Tibial nerve (tissue), 4 donors: Measurements from ENCODE around the gene BAG1. TPM values are rescaled to one million over a fixed set of nuclear protein-coding genes. Genes with fewer than 3 reads are reported as not detected.

Source experiments
- DNase-seq, 2 donors: peaks; one replicate each; pipeline ENCODE4 v3.0.0-alpha.2; 2019; ENCODE audit warnings: low spot score in 2 of 2
- H3K27ac ChIP-seq, 4 donors: fragments of 200-600 bp; sonication (generic) in 3 of 4; one replicate each; pipeline ENCODE4 v1.5.1; 2017 to 2019; ENCODE audit warnings: mild to moderate bottlenecking in 1 of 4
- H3K27me3 ChIP-seq, 2 donors: fragments of 200-600 bp; sonication (generic) in 1 of 2; one replicate each; pipeline versions ENCODE4 v1.5.1 to v1.6.0; 2017 to 2019
- H3K36me3 ChIP-seq, 3 donors: fragments of 200-600 bp; sonication (generic); one replicate each; pipeline ENCODE4 v1.5.1; 2018 to 2019
- H3K4me1 ChIP-seq, 4 donors: fragments of 200-600 bp; sonication (generic) in 3 of 4; one replicate each; pipeline ENCODE4 v1.5.1; 2017 to 2019
- H3K4me3 ChIP-seq, 4 donors: fragments of 200-600 bp; sonication (generic) in 3 of 4; one replicate each; pipeline ENCODE4 v1.5.1; 2017 to 2019; ENCODE audit warnings: mild to moderate bottlenecking in 1 of 4, moderate library complexity in 1 of 4
- H3K9me3 ChIP-seq, 4 donors: fragments of 200-600 bp; sonication (generic) in 3 of 4; one replicate each; pipeline ENCODE4 v1.5.1; 2017 to 2019
- CTCF ChIP-seq, 5 experiments: fragments of 200-600 bp in 3 of 5; fragments of 450-650 bp in 2 of 5; sonication (generic) in 3 of 5; IDR thresholded peaks; one replicate each; pipeline ENCODE4 v1.5.1; 2016 to 2019; ENCODE audit warnings: antibody characterized with exemption in 5 of 5, mild to moderate bottlenecking in 3 of 5, moderate library complexity in 2 of 5
- EP300 ChIP-seq, 2 donors: sonication (generic); formaldehyde crosslinking; IDR thresholded peaks; one replicate each; pipeline ENCODE4 v1.6.1; 2017; ENCODE audit warnings: antibody characterized with exemption in 2 of 2, mild to moderate bottlenecking in 1 of 2
- POLR2A ChIP-seq, 2 donors: fragments of 450-650 bp; IDR thresholded peaks; one replicate each; pipeline ENCODE4 v1.6.1; 2017; ENCODE audit warnings: antibody characterized with exemption in 2 of 2, mild to moderate bottlenecking in 2 of 2, moderate library complexity in 2 of 2
- WGBS, 2 donors: methylation state at CpG; one replicate each; pipeline ENCODE4 v1.1.5; 2018; 5-methylcytosine and 5-hydroxymethylcytosine counted together
- total RNA-seq, 4 donors: library from RNA; depleted of rRNA; stranded (reverse); fragments of >200 nt; gene quantifications; one replicate each; pipeline ENCODE4 v1.1.0, GENCODE V29; 2016

Gene BAG1
- total RNA-seq, 4 donors from 2014 or later: 108 to 134 (median 123) TPM

- Histone ChIP-seq H3K36me3 (peaks cover 0 to 26% (median 0%) of the 10 kb centered on the region in 3 donors), H3K9me3 (no peaks in the 10 kb centered on the region), H3K4me3 (no peak overlapping the region), H3K27me3 (no peaks in the 10 kb centered on the region), H3K4me1 (no peaks in the 10 kb centered on the region), H3K27ac (no peak overlapping the region)
- 81 to 87% methylated on average over 2 of the region's 2 CpGs for WGBS, 2 donors
- no peak for DNase-seq
- TF ChIP-seq EP300 (IDR thresholded peaks at IDR 0.05) (no peak), POLR2A (IDR thresholded peaks at IDR 0.05) (no peak), CTCF (IDR thresholded peaks at IDR 0.05) (no peak)
These were observed 19.2 kb downstream of the BAG1 start for GRCh38 chr9:33245341-33245740.

- no peak for DNase-seq
- Histone ChIP-seq H3K4me1 (no peaks in the 10 kb centered on the region), H3K4me3 (no peak overlapping the region), H3K36me3 (peaks cover 0 to 16% (median 0%) of the 10 kb centered on the region in 3 donors), H3K9me3 (no peaks in the 10 kb centered on the region), H3K27ac (no peak overlapping the region), H3K27me3 (no peaks in the 10 kb centered on the region)
- TF ChIP-seq POLR2A (IDR thresholded peaks at IDR 0.05): no peak
- no peak for TF ChIP-seq EP300 (IDR thresholded peaks at IDR 0.05)
- TF ChIP-seq CTCF (IDR thresholded peaks at IDR 0.05): no peak
- WGBS, 2 donors: 82 to 83% methylated on average over 9 of the region's 9 CpGs
These were observed 20.2 kb downstream of the BAG1 start for GRCh38 chr9:33244137-33244784.

DNA sequence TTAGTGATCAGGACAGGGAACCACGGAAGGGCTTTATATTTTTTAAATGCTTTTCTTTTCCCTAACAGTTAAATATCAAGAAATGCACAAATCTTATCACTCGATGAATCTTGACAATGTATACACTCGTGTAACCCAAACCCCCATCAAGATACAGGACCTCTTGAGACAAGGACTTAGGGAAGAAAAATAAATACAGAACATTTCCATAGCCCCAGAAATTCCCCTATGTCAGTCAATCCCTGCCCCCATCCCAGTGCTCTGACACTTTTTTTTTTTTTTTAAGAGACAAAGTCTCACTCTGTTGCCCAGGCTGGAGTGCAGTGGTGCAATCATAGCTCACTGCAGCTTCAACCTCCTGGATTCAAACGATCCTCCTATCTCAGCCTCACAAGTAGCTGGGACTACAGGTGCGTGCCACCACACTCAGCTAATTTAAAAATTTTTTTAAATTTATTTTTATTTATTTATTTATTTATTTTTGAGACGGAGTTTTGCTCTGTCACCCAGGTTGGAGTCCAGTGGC, 21.8 kb downstream of the BAG1 start:
- H3K9me3 ChIP-seq: no peaks in the 10 kb centered on the region
- no peaks in the 10 kb centered on the region for H3K4me1 ChIP-seq
- WGBS, 2 donors: 82% methylated on average over 6 of the region's 6 CpGs
- H3K27me3 ChIP-seq: no peaks in the 10 kb centered on the region
- H3K36me3 ChIP-seq: peaks cover 0 to under 1% (median 0%) of the 10 kb centered on the region in 3 donors
- H3K4me3 ChIP-seq: no peak overlapping the region
- H3K27ac ChIP-seq: no peak overlapping the region
- TF ChIP-seq POLR2A (IDR thresholded peaks at IDR 0.05) (no peak), EP300 (IDR thresholded peaks at IDR 0.05) (no peak), CTCF (IDR thresholded peaks at IDR 0.05) (no peak)
- DNase-seq: no peak

DNA sequence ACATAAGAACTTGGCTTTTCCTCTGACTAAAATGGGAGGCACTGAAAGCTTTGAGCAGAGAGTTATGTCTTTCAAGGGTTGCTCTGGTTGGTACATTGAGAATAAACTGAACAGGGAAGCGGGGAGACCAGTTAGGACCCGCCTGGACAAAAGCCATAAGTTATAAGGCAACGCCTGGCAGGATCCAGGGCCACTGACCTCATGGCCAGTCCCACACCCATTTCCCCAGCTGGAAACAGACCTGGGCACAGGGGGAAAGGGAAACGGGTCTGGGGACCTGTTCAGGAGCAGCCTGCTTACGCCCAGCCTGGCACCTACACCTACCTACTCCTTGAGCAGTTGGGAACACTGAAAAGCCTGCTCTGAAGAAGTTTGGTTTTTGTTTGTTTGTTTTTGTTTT, 23.2 kb downstream of the BAG1 start:
- H3K4me3 ChIP-seq: no peak overlapping the region
- 59 to 76% methylated on average over 5 of the region's 5 CpGs for WGBS, 2 donors
- no peak for TF ChIP-seq CTCF (IDR thresholded peaks at IDR 0.05)
- no peak for TF ChIP-seq EP300 (IDR thresholded peaks at IDR 0.05)
- TF ChIP-seq POLR2A (IDR thresholded peaks at IDR 0.05): no peak
- no peaks in the 10 kb centered on the region for H3K9me3 ChIP-seq
- H3K36me3 ChIP-seq: no peaks in the 10 kb centered on the region
- no peak for DNase-seq
- H3K27ac ChIP-seq: no peak overlapping the region
- no peaks in the 10 kb centered on the region for H3K4me1 ChIP-seq
- H3K27me3 ChIP-seq: no peaks in the 10 kb centered on the region

GRCh38 chr9:33239921-33240320, 24.6 kb downstream of the BAG1 start, which contains the start of gene SPINK4:
Gene SPINK4, plus strand, starts transcription at chr9:33240167. Its CDS starts 42 bp downstream, at chr9:33240209.
- H3K9me3 ChIP-seq: no peaks in the 10 kb centered on the region
- no peak within 1 kb of the TSS for H3K27ac ChIP-seq
- TF ChIP-seq POLR2A (IDR thresholded peaks at IDR 0.05) (no peak), EP300 (IDR thresholded peaks at IDR 0.05) (no peak), CTCF (IDR thresholded peaks at IDR 0.05) (no peak)
- WGBS, 2 donors: 58 to 62% methylated on average over 7 of the region's 7 CpGs
- no peak for DNase-seq
- no peaks in the 10 kb centered on the region for H3K36me3 ChIP-seq
- H3K27me3 ChIP-seq: peaks cover 0 to 7% of the 10 kb centered on the region in 2 donors
- no peaks in the 10 kb centered on the region for H3K4me1 ChIP-seq
- H3K4me3 ChIP-seq: no peak within 1 kb of the TSS
